ENCODE measurements around the gene IL16.

IL16 gene

DNA sequence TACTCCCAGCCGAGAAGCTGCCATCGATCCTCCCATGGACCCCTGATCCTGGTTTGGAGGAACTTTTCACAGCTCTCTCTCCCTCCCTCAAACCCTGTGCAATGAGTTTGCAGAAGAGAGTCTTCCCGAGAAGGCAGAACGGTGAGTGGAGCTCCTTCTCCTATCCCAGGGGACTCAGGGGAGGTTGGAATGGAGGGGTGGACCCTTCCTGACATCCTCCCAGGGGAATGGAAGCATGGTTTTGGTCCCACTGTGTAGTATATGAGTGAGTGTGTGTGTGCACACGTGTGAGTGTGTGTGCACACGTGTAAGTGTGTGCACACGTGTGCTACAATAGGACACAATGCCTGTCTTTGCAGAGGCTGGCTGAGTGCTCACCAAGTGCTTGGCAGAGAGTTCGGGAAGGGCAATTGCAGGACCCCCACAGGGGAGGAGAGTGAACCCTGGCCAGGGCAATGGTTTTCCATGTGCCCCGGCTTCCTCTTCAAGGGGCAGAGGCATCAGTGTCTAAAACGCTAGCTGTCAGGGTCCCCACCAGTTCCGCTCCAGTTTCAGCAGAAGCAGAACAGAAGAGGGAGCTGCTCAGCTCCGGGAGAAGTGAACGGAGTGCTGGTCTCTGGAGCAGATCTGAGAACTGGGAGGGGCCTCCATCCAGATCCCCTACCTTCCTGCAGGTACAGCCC is 13.8 kb upstream of the IL16 start:
- H3K27me3 ChIP-seq, result no peaks in the 10 kb centered on the region
- TF ChIP-seq Cebpa-rat (IDR thresholded peaks at IDR 0.05), result no peak
- no peaks in the 10 kb centered on the region for H4K20me1 ChIP-seq
- H3K4me2 ChIP-seq, result peak overlapping the region in 3 of 11 experiments; percentile 12 to 26 (median 20); a peak in 3 of 22 replicates
- no peak overlapping the region for H3K27ac ChIP-seq
- no peak overlapping the region for H3K4me3 ChIP-seq
- H3K9ac ChIP-seq, result no peak overlapping the region
- no peaks in the 10 kb centered on the region for H3K36me3 ChIP-seq
- H3K4me1 ChIP-seq, result peaks cover 0 to 12% (median 2%) of the 10 kb centered on the region in 10 experiments; a peak in 4 of 20 replicates
- no peaks in the 10 kb centered on the region for H3K9me3 ChIP-seq (replicated peaks in 1 of 11)

DNA sequence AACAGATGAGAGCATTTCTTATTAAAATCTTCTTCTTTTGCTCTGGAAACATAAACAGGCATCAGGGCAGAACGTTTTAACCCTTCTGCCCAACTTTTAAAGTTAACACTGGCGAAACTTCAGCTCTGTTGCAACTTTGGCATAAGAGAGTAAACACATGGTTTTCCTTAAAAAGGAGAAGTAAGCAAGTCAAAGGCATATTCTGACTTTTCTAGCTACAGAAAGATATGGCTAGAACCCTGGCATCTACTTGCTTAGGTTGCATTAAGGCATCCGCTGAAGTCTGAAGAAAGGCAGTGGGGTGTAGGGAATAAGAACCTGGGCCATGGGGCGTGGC is 13.3 kb upstream of the IL16 start:
- no peaks in the 10 kb centered on the region for H3K27me3 ChIP-seq
- peaks cover 0 to 12% (median 2%) of the 10 kb centered on the region in 10 experiments; a peak in 4 of 20 replicates for H3K4me1 ChIP-seq
- H3K4me3 ChIP-seq, result no peak overlapping the region

DNA sequence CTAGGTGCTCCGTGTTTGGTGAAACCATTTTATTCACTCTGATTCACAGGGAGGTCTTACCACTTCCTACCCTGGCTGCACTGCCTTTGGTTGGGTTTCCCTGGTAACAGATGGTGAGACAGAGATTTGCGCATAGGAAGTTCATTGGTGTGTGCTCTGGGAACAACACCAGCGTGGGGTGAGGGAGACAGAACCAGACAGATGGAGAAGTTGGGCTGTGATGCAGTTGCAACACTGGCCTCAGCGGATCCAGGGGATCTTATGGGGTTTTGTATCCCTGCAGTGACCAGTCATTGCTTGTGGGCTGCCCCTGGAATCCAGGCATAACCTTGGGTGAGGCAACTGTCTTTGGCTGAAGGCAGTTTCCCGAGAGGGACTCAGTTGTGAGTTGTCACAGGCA is 12.5 kb upstream of the IL16 start:
- Histone ChIP-seq H3K4me2 (no peak overlapping the region), H3K27ac (no peak overlapping the region), H3K4me1 (peaks cover 0 to 12% (median 2%) of the 10 kb centered on the region in 10 experiments; a peak in 4 of 20 replicates), H3K36me3 (no peaks in the 10 kb centered on the region), H3K4me3 (no peak overlapping the region), H3K9me3 (replicated peaks in 1 of 11) (no peaks in the 10 kb centered on the region), H3K27me3 (no peaks in the 10 kb centered on the region), H4K20me1 (no peaks in the 10 kb centered on the region), H3K9ac (no peak overlapping the region)
- no peak for TF ChIP-seq Cebpa-rat (IDR thresholded peaks at IDR 0.05)

More for the DNA sequence above, 13.3 kb upstream of the IL16 start:
- Histone ChIP-seq H3K9me3 (replicated peaks in 1 of 11) (no peaks in the 10 kb centered on the region), H3K27ac (no peak overlapping the region), H4K20me1 (no peaks in the 10 kb centered on the region), H3K36me3 (no peaks in the 10 kb centered on the region), H3K4me2 (peak overlapping the region in 2 of 11 experiments; percentile 20 to 26; a peak in 2 of 22 replicates), H3K9ac (no peak overlapping the region)
- TF ChIP-seq Cebpa-rat (IDR thresholded peaks at IDR 0.05), result no peak

DNA sequence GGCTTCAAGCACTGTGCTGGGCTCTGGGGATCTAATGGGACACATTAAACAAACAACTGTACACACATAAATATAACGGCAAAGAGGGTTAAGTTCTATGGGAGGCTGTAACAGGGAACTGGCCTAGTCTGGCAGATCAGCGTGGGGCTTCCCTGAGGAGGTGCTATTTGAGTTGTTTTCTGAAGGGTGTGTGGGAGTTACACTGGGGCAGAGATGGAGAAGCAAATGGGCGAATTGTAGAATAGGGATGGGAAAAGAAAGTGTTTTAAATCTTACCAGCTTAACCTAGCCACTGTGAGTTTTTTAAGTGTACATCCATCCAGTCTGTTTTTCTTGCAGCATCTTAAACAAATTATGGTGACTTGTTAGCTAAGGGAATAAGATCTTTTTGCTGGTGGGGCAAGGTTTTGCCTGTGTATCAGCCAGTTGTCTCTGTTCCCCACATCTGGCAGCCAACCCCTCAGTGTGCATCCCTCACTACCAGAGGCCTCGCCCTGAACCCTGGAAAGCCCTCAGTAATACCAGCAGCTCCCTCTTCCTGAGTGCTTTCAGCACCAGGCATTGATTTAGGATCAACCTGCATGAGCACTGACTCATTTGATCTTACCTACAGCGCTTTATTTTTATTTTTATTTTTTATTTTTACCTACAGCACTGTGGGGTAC is 10.9 kb upstream of the IL16 start:
- H3K4me3 ChIP-seq, result no peak overlapping the region
- peaks cover 0 to 20% (median 3%) of the 10 kb centered on the region in 10 experiments; a peak in 5 of 20 replicates for H3K4me1 ChIP-seq
- no peak for TF ChIP-seq Cebpa-rat (IDR thresholded peaks at IDR 0.05)
- no peaks in the 10 kb centered on the region for H3K36me3 ChIP-seq
- H3K9ac ChIP-seq, result no peak overlapping the region
- no peaks in the 10 kb centered on the region for H3K27me3 ChIP-seq
- no peaks in the 10 kb centered on the region for H4K20me1 ChIP-seq
- no peaks in the 10 kb centered on the region for H3K9me3 ChIP-seq (replicated peaks in 1 of 11)
- no peak overlapping the region for H3K27ac ChIP-seq
- no peak overlapping the region for H3K4me2 ChIP-seq

DNA sequence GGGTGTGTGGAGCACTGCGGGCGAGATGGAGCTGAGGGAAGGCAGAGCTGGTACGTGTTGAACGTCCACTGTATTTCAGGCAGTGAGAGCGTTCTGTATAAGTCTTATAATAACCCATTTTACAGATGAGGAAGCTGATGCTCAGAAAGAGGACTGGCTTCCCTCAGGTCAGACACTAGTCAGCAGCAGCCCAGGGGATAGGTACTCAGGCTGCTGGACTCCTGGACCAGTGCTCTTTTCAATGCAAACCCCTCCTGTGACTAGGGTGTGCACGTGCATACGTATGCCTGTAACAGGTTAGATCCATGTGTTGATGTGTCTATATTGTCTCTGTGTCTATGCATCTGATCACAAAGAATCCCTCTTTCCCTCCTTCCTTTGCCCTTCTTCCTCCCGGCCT is 8.3 kb upstream of the IL16 start:
- TF ChIP-seq Cebpa-rat (IDR thresholded peaks at IDR 0.05), result no peak
- Histone ChIP-seq H3K4me2 (no peak overlapping the region), H3K4me1 (peaks cover 0 to 14% (median 0%) of the 10 kb centered on the region in 10 experiments; a peak in 4 of 20 replicates), H3K9me3 (replicated peaks in 1 of 11) (no peaks in the 10 kb centered on the region), H3K4me3 (no peak overlapping the region), H3K9ac (no peak overlapping the region), H4K20me1 (no peaks in the 10 kb centered on the region), H3K36me3 (no peaks in the 10 kb centered on the region), H3K27ac (no peak overlapping the region), H3K27me3 (no peaks in the 10 kb centered on the region)

DNA sequence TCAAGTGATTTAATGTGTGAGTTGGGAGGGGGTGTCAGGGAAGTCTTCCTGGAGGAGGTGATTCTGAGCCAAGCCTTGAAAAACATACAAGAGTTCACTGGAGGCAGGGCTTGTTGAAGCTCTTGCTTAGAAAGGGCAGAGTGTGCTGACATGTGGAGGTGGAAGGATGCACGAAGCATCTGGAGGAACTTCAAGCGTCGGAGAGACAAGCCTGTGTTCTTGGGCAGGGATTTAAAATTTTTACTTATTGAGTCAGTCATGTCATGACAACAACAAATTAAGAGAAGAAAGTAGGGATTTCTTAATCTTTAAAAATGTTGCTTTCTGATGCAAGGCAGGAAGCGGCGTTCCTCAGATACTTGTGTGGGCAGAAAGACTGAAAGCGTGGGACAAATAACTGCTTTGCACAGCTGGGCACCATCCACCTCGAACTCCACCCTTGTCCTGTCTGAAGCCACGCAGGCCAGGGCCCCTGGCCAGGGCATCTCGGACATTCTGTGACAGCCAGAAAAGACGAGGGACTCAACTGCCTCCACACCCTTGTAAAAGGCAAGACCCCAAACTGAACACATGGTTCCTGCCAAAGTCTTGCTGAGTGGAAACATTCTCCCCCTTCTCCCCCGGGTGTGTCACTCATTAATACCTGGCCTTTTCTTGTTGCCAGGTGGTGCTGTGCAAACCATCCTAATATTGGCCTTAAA is 6.9 kb upstream of the IL16 start:
- Histone ChIP-seq H3K27ac (no peak overlapping the region), H3K4me3 (no peak overlapping the region), H3K9me3 (replicated peaks in 1 of 11) (no peaks in the 10 kb centered on the region), H3K4me1 (peaks cover 0 to 9% (median 0%) of the 10 kb centered on the region in 10 experiments; a peak in 4 of 20 replicates), H3K4me2 (peak overlapping the region in 2 of 11 experiments; percentile 13 to 25; a peak in 3 of 22 replicates), H4K20me1 (no peaks in the 10 kb centered on the region), H3K9ac (no peak overlapping the region), H3K27me3 (no peaks in the 10 kb centered on the region), H3K36me3 (no peaks in the 10 kb centered on the region)
- TF ChIP-seq Cebpa-rat (IDR thresholded peaks at IDR 0.05), result no peak

DNA sequence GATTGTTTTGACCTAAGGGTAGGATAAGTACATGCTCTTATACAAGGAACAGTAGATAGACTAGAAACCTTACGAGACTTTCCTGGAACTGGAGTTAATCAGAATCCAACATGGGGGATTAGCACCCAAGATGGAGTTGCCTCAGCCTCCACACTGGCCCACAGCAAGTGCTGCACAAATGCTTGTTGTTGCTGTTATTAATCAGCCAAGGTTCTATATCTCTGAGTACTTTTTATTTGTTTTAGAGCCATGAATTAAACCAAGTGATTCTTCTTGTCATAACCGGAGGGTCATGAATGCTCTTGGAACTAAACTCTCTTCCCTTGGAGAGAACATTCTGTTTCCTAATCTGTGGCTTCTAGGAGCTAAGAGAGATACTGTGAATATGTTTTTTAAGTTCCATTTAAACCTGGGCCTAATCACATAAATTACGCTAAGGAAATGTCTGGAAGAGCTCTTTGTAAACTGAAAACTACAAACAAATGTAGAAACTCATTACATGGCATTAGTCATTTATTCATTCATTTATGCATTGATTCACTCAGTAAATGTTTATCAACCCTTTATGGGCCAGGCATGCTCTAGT is 5.7 kb upstream of the IL16 start:
- no peaks in the 10 kb centered on the region for H3K27me3 ChIP-seq
- no peak overlapping the region for H3K27ac ChIP-seq
- no peaks in the 10 kb centered on the region for H3K9me3 ChIP-seq (replicated peaks in 1 of 11)
- no peak overlapping the region for H3K4me3 ChIP-seq
- no peaks in the 10 kb centered on the region for H4K20me1 ChIP-seq
- TF ChIP-seq Cebpa-rat (IDR thresholded peaks at IDR 0.05), result no peak
- H3K9ac ChIP-seq, result no peak overlapping the region
- H3K36me3 ChIP-seq, result no peaks in the 10 kb centered on the region
- peaks cover 0 to 9% (median 0%) of the 10 kb centered on the region in 10 experiments; a peak in 4 of 20 replicates for H3K4me1 ChIP-seq
- no peak overlapping the region for H3K4me2 ChIP-seq

DNA sequence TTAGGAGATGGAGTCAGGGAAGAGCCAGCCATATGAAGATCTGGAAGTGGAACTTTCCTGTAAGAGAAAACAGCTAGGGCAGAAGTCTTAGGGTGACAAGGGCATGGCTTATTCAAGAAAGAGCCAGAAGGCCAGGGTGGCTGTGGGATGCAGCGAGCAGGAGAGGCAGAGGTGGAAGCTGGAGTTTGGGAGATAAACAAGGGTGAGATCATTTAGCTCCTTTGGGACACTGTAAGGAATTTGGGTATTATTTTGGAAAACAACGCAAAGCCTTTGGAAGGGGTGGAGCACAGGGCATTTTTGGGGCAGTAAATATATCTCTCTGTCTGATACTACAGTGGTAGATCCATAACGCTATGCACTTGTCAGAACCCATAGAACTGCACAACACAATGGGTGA is 5.0 kb upstream of the IL16 start:
- peaks cover 0 to 9% (median 0%) of the 10 kb centered on the region in 10 experiments; a peak in 4 of 20 replicates for H3K4me1 ChIP-seq
- H3K9me3 ChIP-seq (replicated peaks in 1 of 11), result no peaks in the 10 kb centered on the region
- no peaks in the 10 kb centered on the region for H3K36me3 ChIP-seq
- H4K20me1 ChIP-seq, result no peaks in the 10 kb centered on the region
- no peak overlapping the region for H3K27ac ChIP-seq
- H3K9ac ChIP-seq, result no peak overlapping the region
- no peak overlapping the region for H3K4me2 ChIP-seq
- no peak overlapping the region for H3K4me3 ChIP-seq
- no peaks in the 10 kb centered on the region for H3K27me3 ChIP-seq
- no peak for TF ChIP-seq Cebpa-rat (IDR thresholded peaks at IDR 0.05)

DNA sequence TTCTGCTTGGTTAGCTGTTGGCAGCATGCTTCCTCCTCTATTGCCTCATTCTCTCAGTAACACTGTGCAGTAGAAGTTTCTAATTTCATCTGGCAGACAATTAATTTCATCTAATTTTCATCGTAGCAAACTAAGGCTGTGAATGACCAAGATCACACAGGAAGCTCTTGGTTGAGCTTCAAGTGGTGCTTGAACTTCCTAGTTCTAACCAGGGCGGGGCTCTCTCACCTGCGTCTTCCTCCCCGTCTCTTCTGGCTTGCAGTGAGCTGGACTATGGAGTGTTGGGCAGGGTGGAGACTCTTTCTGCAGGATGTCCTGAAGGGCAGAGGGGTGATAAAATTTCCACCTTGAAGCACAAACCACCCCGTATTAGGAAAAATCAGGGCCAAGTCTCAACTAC is 2.0 kb upstream of the IL16 start:
- Histone ChIP-seq H3K4me3 (no peak overlapping the region), H3K9me3 (replicated peaks in 1 of 11) (no peaks in the 10 kb centered on the region), H4K20me1 (no peaks in the 10 kb centered on the region), H3K36me3 (no peaks in the 10 kb centered on the region), H3K4me2 (no peak overlapping the region), H3K9ac (no peak overlapping the region), H3K4me1 (peaks cover 4 to 9% (median 6%) of the 10 kb centered on the region in 10 experiments; a peak in 16 of 20 replicates), H3K27me3 (no peaks in the 10 kb centered on the region), H3K27ac (no peak overlapping the region)
- TF ChIP-seq Cebpa-rat (IDR thresholded peaks at IDR 0.05), result no peak
